ENCODE data around the gene ING2.

- no peak for TF ChIP-seq POLR2AphosphoS5 (IDR thresholded peaks at IDR 0.05)
- no peak for TF ChIP-seq CTCF (IDR thresholded peaks at IDR 0.05)
- no peak for TF ChIP-seq POLR2A (IDR thresholded peaks at IDR 0.05)
These were observed 28.0 kb downstream of the ING2 start for GRCh38 chr4:183532821-183533220.

All from breast epithelium (tissue), 3 donors.